ENCODE measurements around the gene YTHDF1.

The YTHDF1 gene

GRCh38 chr20:63202021-63202420 is 13.9 kb downstream of the YTHDF1 start:
- TF ChIP-seq TSHZ2 (CRISPR knock-in tag; IDR thresholded peaks at IDR 0.05) (no peak), ISL1 (CRISPR knock-in tag; IDR thresholded peaks at IDR 0.05) (no peak), CSDC2 (CRISPR knock-in tag; IDR thresholded peaks at IDR 0.05) (no peak), TCF4 (CRISPR knock-in tag; IDR thresholded peaks at IDR 0.05; ENCODE audit: borderline replicate concordance) (no peak), ARNTL (CRISPR knock-in tag; IDR thresholded peaks at IDR 0.05; ENCODE audit: borderline replicate concordance, low read depth) (no peak)
- ATAC-seq, result no peak

GRCh38 chr20:63198606-63199005 is 17.3 kb downstream of the YTHDF1 start:
- ATAC-seq, result no peak
- TF ChIP-seq SNAI2 (CRISPR knock-in tag; IDR thresholded peaks at IDR 0.05), result no peak
- no peak for TF ChIP-seq ZFP30 (CRISPR knock-in tag; IDR thresholded peaks at IDR 0.05)
- TF ChIP-seq OSR1 (CRISPR knock-in tag; IDR thresholded peaks at IDR 0.05), result no peak
- no peak for TF ChIP-seq POU6F1 (CRISPR knock-in tag; IDR thresholded peaks at IDR 0.05; ENCODE audit: borderline replicate concordance, low read depth)
- TF ChIP-seq BACH2 (CRISPR knock-in tag; IDR thresholded peaks at IDR 0.05; ENCODE audit: borderline replicate concordance), result no peak
- TF ChIP-seq ZC3H10 (CRISPR knock-in tag; IDR thresholded peaks at IDR 0.05), result no peak
- TF ChIP-seq ZNF565 (CRISPR knock-in tag; conservative IDR thresholded peaks at IDR 0.05; ENCODE audit: low read depth), result no peak
- no peak for TF ChIP-seq ZNF70 (CRISPR knock-in tag; IDR thresholded peaks at IDR 0.05)
- no peak for TF ChIP-seq RARB (CRISPR knock-in tag; IDR thresholded peaks at IDR 0.05)

- no peak; the same call in 1 of the 3 replicates for ATAC-seq
Measured at GRCh38 chr20:63196768-63197470, 19.0 kb downstream of the YTHDF1 start.

More at GRCh38 chr20:63196768-63197470, 19.0 kb downstream of the YTHDF1 start:
- TF ChIP-seq ZNF8 (CRISPR knock-in tag; IDR thresholded peaks at IDR 0.05) (no peak), ZFP3 (CRISPR knock-in tag; IDR thresholded peaks at IDR 0.05) (no peak), SNAI2 (CRISPR knock-in tag; IDR thresholded peaks at IDR 0.05) (no peak), ARNTL (CRISPR knock-in tag; IDR thresholded peaks at IDR 0.05; ENCODE audit: borderline replicate concordance, low read depth) (no peak), ZFP30 (CRISPR knock-in tag; IDR thresholded peaks at IDR 0.05) (no peak), CSRNP3 (CRISPR knock-in tag; IDR thresholded peaks at IDR 0.05) (no peak), ZC3H10 (CRISPR knock-in tag; IDR thresholded peaks at IDR 0.05) (no peak), GLIS3 (CRISPR knock-in tag; IDR thresholded peaks at IDR 0.05) (no peak), BACH2 (CRISPR knock-in tag; IDR thresholded peaks at IDR 0.05; ENCODE audit: borderline replicate concordance) (no peak), CREB5 (CRISPR knock-in tag; IDR thresholded peaks at IDR 0.05; ENCODE audit: low read depth) (no peak), ISL1 (CRISPR knock-in tag; IDR thresholded peaks at IDR 0.05) (no peak), ZNF70 (CRISPR knock-in tag; IDR thresholded peaks at IDR 0.05) (no peak), TSHZ2 (CRISPR knock-in tag; IDR thresholded peaks at IDR 0.05) (no peak), RARB (CRISPR knock-in tag; IDR thresholded peaks at IDR 0.05) (no peak), CSDC2 (CRISPR knock-in tag; IDR thresholded peaks at IDR 0.05) (no peak), ESRRG (CRISPR knock-in tag; IDR thresholded peaks at IDR 0.05) (no peak), OSR1 (CRISPR knock-in tag; IDR thresholded peaks at IDR 0.05) (no peak), TOX (CRISPR knock-in tag; IDR thresholded peaks at IDR 0.05; ENCODE audit: borderline replicate concordance) (no peak), ZNF565 (CRISPR knock-in tag; conservative IDR thresholded peaks at IDR 0.05; ENCODE audit: low read depth) (no peak)
